Measurements from ENCODE around the gene IL6R.
A peak's percentile ranks its signal among the peaks of the same experiment; 100 is the strongest.
"Not testable (repeated sequence)": the region's sequence is repeated elsewhere in the genome, so short reads cannot be mapped to it uniquely, and the experiment has no call there.

Gene IL6R

GRCh38 chr1:154404984-154405746, at the start of gene IL6R:
Gene IL6R (plus strand): TSS chr1:154405343. CDS start chr1:154405630, 287 bp downstream.
- peak; percentile 78 for DNase-seq

- no peak for DNase-seq
Measured at GRCh38 chr1:154358519-154358918, 46.6 kb upstream of the IL6R start.

GRCh38 chr1:154360288-154360687, 44.9 kb upstream of the IL6R start:
- no peak for DNase-seq

- DNase-seq: not testable (repeated sequence)
Measured at GRCh38 chr1:154360881-154361280, 44.3 kb upstream of the IL6R start.

GRCh38 chr1:154361357-154361756, 43.8 kb upstream of the IL6R start:
- no peak for DNase-seq

- DNase-seq: no peak
Measured at GRCh38 chr1:154371436-154371835, 33.7 kb upstream of the IL6R start.

- not testable (repeated sequence) for DNase-seq
Measured at GRCh38 chr1:154373777-154374357, 31.3 kb upstream of the IL6R start.

- no peak for DNase-seq
Measured at GRCh38 chr1:154379301-154379700, 25.8 kb upstream of the IL6R start.

- no peak for DNase-seq
Measured at GRCh38 chr1:154384650-154385489, 20.3 kb upstream of the IL6R start.

GRCh38 chr1:154386643-154387352, 18.3 kb upstream of the IL6R start:
- DNase-seq: no peak

GRCh38 chr1:154391086-154391770, 13.9 kb upstream of the IL6R start:
- DNase-seq: no peak

- no peak for DNase-seq
Measured at GRCh38 chr1:154398141-154398540, 7.0 kb upstream of the IL6R start.

- no peak for DNase-seq
Measured at GRCh38 chr1:154398678-154399077, 6.5 kb upstream of the IL6R start.

GRCh38 chr1:154400381-154400801, 4.8 kb upstream of the IL6R start:
- no peak for DNase-seq

- no peak for DNase-seq
Measured at GRCh38 chr1:154402409-154402921, 2.7 kb upstream of the IL6R start.

GRCh38 chr1:154403261-154403943, 1.7 kb upstream of the IL6R start:
- peak; percentile 91 for DNase-seq

- DNase-seq: no peak
Measured at GRCh38 chr1:154403983-154404382, 1.2 kb upstream of the IL6R start.

GRCh38 chr1:154404511-154404931, 622 bp upstream of the IL6R start:
- DNase-seq: no peak

- peak; percentile 27 for DNase-seq
Measured at GRCh38 chr1:154405747-154406571, 816 bp downstream of the IL6R start.

GRCh38 chr1:154406572-154406879, 1.4 kb downstream of the IL6R start:
- DNase-seq: no peak

- no peak for DNase-seq
Measured at GRCh38 chr1:154406886-154407197, 1.7 kb downstream of the IL6R start.
